ES-I3 (cell line): ENCODE measurements around the gene IFNE.

ENCODE experiments used
- H3K36me3 ChIP-seq: 2 replicates; pipeline ENCODE4 v1.6.1; 2013; ENCODE audit warnings: mild to moderate bottlenecking, low read length, control low read depth, moderate library complexity; ENCODE audit not compliant: insufficient read depth
- H3K4me1 ChIP-seq: 2 replicates; pipeline ENCODE4 v1.6.1; 2013; ENCODE audit warnings: mild to moderate bottlenecking, control low read depth, low read length; ENCODE audit not compliant: insufficient read depth
- H3K9ac ChIP-seq: 2 replicates; pipeline ENCODE4 v1.6.1; 2013; ENCODE audit warnings: low read depth, mild to moderate bottlenecking, low read length, moderate library complexity
- H3K9me3 ChIP-seq: 2 replicates; pipeline ENCODE4 v1.6.1; 2013; ENCODE audit warnings: mild to moderate bottlenecking, low read length, moderate library complexity; ENCODE audit not compliant: control insufficient read depth, insufficient read depth

Gene IFNE

GRCh38 chr9:21507483-21507790 is 25.3 kb upstream of the IFNE start:
- no peaks in the 10 kb centered on the region for H3K36me3 ChIP-seq
- peaks cover 19% of the 10 kb centered on the region; the same call in 1 of the 2 replicates for H3K4me1 ChIP-seq
- no peak overlapping the region for H3K9ac ChIP-seq
- no peaks in the 10 kb centered on the region for H3K9me3 ChIP-seq

- peaks cover 19% of the 10 kb centered on the region; the same call in 1 of the 2 replicates for H3K4me1 ChIP-seq
- H3K36me3 ChIP-seq: no peaks in the 10 kb centered on the region
- no peaks in the 10 kb centered on the region for H3K9me3 ChIP-seq
- H3K9ac ChIP-seq: no peak overlapping the region
Observed at GRCh38 chr9:21506626-21507482, 24.7 kb upstream of the IFNE start.

GRCh38 chr9:21505425-21506179 is 23.5 kb upstream of the IFNE start:
- Histone ChIP-seq H3K36me3 (no peaks in the 10 kb centered on the region), H3K9ac (no peak overlapping the region), H3K4me1 (peaks cover 19% of the 10 kb centered on the region; the same call in 1 of the 2 replicates), H3K9me3 (no peaks in the 10 kb centered on the region)

GRCh38 chr9:21504894-21505293 is 22.8 kb upstream of the IFNE start:
- Histone ChIP-seq H3K9me3 (no peaks in the 10 kb centered on the region), H3K9ac (no peak overlapping the region), H3K36me3 (no peaks in the 10 kb centered on the region), H3K4me1 (peaks cover 19% of the 10 kb centered on the region; the same call in 1 of the 2 replicates)

- Histone ChIP-seq H3K4me1 (peaks cover 19% of the 10 kb centered on the region; the same call in 1 of the 2 replicates), H3K9me3 (no peaks in the 10 kb centered on the region), H3K9ac (no peak overlapping the region), H3K36me3 (no peaks in the 10 kb centered on the region)
Observed at GRCh38 chr9:21504113-21504512, 22.0 kb upstream of the IFNE start.

- no peaks in the 10 kb centered on the region for H3K9me3 ChIP-seq
- H3K9ac ChIP-seq: no peak overlapping the region
- no peaks in the 10 kb centered on the region for H3K36me3 ChIP-seq
- H3K4me1 ChIP-seq: peaks cover 19% of the 10 kb centered on the region; the same call in 1 of the 2 replicates
Observed at GRCh38 chr9:21502586-21502985, 20.5 kb upstream of the IFNE start.

GRCh38 chr9:21499912-21500311 is 17.8 kb upstream of the IFNE start:
- Histone ChIP-seq H3K36me3 (no peaks in the 10 kb centered on the region), H3K9ac (no peak overlapping the region), H3K9me3 (no peaks in the 10 kb centered on the region), H3K4me1 (0 out of 2 replicates have a peak, but pooled peaks cover under 1% of the 10 kb centered on the region)

- Histone ChIP-seq H3K36me3 (no peaks in the 10 kb centered on the region), H3K9ac (no peak overlapping the region), H3K9me3 (no peaks in the 10 kb centered on the region), H3K4me1 (0 out of 2 replicates have a peak, but pooled peaks cover 3% of the 10 kb centered on the region)
Observed at GRCh38 chr9:21491756-21492155, 9.6 kb upstream of the IFNE start.

- H3K9me3 ChIP-seq: no peaks in the 10 kb centered on the region
- H3K4me1 ChIP-seq: no peaks in the 10 kb centered on the region
- H3K9ac ChIP-seq: no peak overlapping the region
- no peaks in the 10 kb centered on the region for H3K36me3 ChIP-seq
Observed at GRCh38 chr9:21481470-21482056, 550 bp downstream of the IFNE start.

GRCh38 chr9:21479152-21479702 is 2.9 kb downstream of the IFNE start:
- no peaks in the 10 kb centered on the region for H3K9me3 ChIP-seq
- H3K36me3 ChIP-seq: no peaks in the 10 kb centered on the region
- no peaks in the 10 kb centered on the region for H3K4me1 ChIP-seq
- H3K9ac ChIP-seq: no peak overlapping the region

GRCh38 chr9:21477466-21477865 is 4.6 kb downstream of the IFNE start:
- Histone ChIP-seq H3K4me1 (no peaks in the 10 kb centered on the region), H3K9ac (no peak overlapping the region), H3K9me3 (no peaks in the 10 kb centered on the region), H3K36me3 (no peaks in the 10 kb centered on the region)

- no peaks in the 10 kb centered on the region for H3K4me1 ChIP-seq
- H3K9ac ChIP-seq: no peak overlapping the region
- no peaks in the 10 kb centered on the region for H3K9me3 ChIP-seq
- no peaks in the 10 kb centered on the region for H3K36me3 ChIP-seq
Observed at GRCh38 chr9:21473236-21473635, 8.9 kb downstream of the IFNE start.

GRCh38 chr9:21470126-21470525 is 12.0 kb downstream of the IFNE start:
- H3K4me1 ChIP-seq: no peaks in the 10 kb centered on the region
- no peaks in the 10 kb centered on the region for H3K36me3 ChIP-seq
- H3K9ac ChIP-seq: no peak overlapping the region
- no peaks in the 10 kb centered on the region for H3K9me3 ChIP-seq

- Histone ChIP-seq H3K9me3 (peaks cover 4% of the 10 kb centered on the region), H3K36me3 (no peaks in the 10 kb centered on the region), H3K9ac (no peak overlapping the region), H3K4me1 (no peaks in the 10 kb centered on the region)
Observed at GRCh38 chr9:21465859-21466518, 16.1 kb downstream of the IFNE start.
